ENCODE measurements around the gene MAGI1.
"Not testable (repeated sequence)": the region's sequence is repeated elsewhere in the genome, so short reads cannot be mapped to it uniquely, and the experiment has no call there.

Gene MAGI1

DNA sequence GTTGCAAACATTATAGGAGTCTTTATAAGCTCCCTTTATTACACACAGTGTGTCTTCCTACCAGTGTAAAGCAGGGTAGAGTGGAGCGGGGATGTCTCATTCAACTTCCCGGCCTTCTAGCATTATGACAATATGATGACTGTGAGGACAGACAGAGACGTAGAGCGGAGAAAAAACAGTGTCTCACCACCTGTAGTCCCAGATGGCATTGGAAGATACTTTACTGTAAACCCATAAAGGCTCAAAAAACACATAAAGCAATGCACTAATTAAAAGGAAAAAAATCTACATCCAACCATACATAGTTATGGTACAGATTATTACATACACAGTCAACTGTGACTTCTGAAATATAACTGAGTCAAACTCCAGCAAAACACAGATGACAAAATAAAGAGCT, 383.7 kb downstream of the MAGI1 start:
- DNase-seq = no peak

DNA sequence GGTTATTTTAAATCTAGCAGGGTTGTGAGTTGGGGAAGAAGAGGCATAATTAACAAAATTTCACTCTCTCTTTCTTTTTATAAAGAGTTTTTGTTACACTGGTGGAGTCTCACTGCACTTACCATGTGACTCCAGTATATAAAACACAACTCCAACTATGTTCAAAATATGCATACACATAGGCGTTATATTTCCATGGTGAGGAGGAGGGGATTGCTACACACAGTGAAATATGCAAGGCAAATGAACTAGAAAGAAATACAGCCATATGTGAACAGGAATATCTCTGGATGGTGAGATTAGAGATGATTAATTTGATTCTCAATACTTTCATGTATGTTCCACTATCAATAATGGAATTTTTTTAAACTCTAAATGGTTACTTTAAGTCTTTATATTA, 385.0 kb downstream of the MAGI1 start:
- DNase-seq = no peak

DNA sequence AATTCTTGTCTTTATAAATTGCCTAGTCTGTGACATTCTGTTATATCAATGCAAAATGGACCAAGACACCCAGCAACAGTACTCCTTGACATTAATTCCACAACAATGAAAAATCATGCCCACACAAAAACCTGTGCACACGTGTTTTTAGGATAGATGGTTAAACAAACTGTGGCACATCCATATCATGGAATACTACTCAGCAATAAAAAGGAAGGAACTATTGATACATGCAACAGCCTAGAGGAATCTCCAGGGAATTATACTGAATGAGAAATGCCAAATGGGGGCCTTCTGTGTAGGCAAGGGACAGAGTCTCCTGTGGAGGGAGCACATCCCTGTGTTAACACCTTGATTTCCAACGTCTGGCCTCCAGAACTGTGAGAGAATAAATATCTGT, 388.5 kb downstream of the MAGI1 start:
- DNase-seq = no peak

DNA sequence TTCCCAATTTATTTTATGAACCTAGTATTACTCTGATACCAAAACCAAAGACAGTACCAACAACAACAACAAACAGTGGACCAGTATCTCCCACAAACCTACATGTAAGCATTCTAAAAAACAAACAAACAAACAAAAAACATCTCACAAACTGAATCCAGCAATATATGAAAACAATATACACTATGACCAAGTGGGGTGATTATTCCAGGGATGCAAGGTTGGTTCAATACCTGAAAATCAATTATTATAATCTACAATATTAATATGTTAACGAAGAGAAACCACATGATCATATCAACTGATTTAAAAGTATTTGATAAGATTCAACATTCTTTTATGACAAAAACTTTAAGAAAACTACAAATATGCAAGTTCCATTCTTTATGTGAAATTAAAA, 391.3 kb downstream of the MAGI1 start:
- DNase-seq = no peak

DNA sequence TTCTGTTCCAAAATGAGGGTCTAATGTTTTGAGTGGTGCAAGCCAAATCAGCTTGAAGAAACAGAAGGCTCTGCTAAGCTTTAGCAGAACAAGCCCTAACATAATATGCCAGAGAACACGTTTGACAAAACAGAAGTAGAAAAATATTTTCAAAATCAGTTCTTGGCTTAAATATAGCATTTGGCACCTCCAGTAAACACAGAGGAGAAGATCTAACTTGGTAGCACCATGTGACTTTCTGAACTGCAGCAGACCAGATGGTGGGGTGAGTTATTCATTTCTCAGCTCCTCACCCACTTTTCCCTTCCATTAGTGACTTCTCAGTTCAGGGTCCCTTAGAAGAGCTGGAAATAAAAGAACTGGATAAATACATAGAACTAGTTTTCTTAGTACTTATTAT, 395.8 kb downstream of the MAGI1 start:
- no peak for DNase-seq

DNA sequence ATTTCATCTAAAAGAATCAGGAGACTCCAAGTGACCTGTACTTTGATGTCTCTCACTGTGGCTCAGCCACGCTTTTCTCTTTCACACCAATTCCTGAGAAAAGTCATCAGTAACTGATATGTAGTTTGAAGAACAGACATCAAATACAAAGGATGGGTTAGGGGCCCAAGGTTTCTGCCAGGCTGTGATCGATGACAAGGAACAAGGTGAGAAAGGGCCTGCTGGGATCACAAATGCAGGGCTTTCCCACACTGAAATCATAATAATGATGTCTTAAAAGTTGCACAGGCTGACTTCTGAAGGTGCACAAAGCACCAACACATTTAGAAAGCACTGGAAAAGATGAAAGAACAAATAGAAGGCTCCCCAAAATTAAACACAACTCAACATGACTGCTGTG, 396.9 kb downstream of the MAGI1 start:
- no peak for DNase-seq

DNA sequence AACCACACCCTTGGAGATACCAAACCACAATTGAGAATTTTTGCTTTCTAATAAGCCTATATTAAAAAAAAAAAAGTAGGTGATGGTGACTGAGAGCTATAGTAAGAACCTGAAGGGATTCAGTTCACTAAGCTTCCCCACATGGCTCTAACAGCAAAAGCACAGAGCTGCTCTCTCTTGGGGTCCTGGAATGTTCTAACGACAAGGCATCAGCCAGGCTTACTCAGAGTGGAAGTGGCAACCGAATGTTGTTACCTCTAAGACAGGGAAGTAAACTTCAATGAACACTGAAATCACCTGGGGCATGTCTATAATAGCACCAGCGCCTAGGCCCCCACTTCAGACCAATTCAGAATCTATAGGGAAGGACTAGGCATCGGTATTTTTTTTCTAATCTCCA, 397.7 kb downstream of the MAGI1 start:
- no peak for DNase-seq

DNA sequence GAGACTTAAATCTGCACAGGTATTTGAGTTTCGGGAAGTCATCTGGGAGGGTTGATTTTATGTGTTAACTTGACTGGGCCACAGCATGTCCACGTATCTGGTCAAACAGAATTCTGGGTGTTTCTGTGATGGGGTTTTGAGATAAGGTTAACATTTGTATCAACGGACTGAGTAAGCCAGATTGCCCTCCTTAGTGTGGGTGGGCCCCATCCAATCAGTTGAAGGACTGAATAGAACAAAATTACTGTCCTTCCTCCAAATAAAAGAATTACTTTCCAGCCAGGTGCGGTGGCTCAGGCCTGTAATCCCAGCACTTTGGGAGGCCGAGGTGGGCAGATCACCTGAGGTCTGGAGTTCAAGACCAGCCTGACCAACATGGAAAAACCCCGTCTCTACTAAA, 399.3 kb downstream of the MAGI1 start:
- no peak for DNase-seq

DNA sequence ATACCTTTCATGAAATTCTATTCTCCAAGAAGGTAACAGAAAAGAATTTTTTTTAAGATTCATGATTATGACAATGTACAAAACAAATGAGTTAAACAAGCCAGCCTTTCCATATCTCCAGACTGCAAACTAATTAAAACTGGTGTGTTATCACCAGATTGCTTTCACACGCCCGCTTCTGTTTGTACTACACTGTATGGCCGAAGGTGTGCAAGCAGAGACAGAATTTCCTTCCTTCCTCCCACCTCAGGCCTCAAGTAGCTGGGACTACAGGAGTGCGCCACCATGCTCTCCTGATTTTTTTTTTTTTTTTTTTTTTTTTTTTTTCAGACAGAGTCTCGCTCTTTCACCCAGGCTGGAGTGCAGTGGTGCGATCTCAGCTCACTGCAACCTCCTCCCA, 400.4 kb downstream of the MAGI1 start:
- DNase-seq = no peak

DNA sequence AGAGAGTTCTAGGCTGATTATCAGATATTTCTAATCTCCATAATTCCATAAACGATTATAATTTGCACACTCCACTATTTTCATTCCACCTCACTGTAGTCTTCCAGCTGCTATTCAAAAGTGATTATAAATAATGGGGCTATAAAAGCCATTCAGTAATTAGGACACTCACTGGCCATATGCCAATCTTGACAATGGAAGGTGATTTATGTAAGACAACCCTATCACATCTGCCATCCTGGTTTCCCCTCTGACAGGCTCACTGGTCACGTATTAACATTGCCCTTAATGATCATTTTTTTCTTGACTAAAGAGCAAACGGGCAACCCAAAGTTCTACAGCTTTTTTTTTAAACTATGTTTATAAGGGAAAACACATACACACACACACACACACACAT, 402.4 kb downstream of the MAGI1 start:
- no peak for DNase-seq

DNA sequence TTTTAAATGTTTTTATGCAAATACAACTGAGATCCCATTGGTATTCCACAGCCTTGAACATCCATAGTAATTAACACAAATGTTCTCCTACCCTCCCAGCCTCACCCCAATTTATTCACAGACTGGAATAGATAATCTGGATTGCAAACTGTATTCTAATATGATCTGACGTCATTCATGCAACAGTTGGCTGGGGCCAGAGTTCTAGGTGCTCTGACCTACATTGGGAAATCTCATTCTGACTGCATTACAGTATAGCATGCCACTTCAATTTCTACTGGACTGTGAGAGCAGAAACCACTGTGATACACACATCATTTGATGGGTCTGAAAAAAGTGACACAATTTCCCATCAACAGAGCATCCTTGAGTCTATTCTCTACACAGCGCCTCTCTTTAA, 403.1 kb downstream of the MAGI1 start:
- DNase-seq = no peak

DNA sequence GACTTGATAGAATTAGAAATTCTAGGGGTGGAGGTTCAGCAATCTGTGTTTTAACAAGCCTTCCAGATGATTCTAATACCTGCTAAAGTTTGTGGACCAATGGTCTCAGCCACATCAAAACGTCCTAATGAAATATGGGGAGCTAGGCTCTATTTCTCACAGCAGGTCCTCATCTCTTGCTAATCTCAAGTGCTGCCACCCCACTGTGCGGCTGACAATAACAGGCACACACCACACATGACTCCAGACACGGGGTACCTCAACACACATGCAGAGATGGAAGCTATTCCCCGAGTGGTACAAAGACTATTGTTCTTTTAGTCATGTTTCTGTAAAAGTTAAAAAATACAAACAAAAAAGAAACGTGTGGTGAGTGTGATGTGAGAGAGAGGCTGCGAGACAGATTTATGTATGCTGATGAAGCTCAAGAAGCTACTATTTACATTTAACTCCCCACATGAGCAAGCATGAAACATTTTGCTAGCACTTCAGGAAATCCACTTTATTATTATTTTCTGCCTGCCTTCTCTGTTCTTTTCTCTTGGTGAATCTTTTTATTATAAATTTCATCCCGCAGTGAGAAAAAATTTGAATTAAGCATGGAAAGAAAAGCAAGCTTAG, 405.6 kb downstream of the MAGI1 start:
- no peak for DNase-seq

DNA sequence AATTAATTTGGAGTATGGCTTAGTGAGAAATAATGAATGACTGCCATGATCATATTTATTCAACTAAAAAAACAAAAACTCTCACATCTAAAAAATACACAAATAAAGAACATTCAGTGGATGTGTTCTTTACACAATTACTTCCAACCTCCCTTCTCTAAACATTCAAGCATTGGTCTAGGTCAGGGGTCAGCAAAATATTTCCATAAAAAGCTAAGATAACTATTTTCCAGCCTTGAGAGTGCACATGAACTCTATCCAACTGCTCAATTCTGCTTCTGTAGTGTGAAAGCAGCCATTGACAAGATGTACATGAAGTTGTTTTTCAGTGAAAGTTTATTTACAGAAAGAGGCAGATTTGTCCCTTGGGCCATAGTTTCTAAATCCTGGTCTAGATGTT, 406.3 kb downstream of the MAGI1 start:
- DNase-seq = no peak

DNA sequence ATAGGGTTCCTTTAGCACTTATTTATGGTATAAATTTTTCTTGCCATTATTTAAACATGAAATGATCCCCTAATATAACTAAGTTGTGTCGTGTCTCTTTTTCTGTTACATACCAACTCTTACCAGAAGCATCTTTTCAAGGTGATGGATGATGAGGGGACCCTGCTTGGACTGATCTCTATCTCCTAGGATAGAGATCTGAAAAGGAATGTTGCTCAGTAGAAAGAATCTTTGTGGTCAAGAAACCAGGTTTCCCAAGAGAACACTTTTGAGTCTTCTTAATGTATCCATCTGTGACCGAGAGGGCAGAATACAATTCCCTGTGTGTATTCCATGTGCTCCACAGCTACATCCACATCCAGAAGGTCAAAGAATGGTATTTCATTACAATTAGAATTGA, 409.7 kb downstream of the MAGI1 start:
- DNase-seq = no peak

DNA sequence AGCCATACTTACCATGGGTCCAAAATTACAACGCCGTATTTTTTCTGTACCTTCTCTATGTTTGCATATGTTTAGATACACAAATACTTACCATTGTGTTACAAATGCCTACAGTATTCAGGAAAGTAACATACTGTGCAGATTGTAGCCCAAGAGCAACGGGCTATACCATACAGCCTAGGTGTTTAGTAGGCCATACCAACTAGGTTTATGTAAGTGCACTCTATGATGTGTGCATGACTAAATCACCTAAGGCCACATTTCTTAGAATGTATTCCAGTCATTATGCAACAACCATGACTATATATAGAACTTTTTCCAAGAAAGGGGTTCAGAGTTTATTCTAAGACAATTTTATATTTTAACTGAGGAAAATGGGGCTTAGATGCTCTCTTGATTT, 411.7 kb downstream of the MAGI1 start:
- DNase-seq = no peak

DNA sequence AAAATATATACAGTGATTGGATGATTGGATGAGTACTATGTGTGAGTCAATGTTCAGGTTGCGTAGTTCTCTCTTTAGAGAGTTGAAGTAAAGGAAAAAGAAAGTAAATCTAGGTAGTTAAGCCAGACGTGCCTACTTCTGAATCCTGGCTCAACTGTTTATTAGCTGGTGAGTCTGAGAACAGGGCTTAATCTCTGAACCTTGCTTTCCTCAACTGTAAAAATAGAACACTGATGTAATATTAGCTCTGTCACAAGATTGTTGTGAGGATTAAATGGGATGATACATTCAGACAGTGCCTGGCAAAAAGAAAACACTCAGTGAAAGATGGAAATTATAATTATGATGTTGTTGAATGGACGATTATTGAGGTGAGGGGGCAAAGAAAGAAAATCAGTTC, 413.4 kb downstream of the MAGI1 start:
- no peak for DNase-seq

DNA sequence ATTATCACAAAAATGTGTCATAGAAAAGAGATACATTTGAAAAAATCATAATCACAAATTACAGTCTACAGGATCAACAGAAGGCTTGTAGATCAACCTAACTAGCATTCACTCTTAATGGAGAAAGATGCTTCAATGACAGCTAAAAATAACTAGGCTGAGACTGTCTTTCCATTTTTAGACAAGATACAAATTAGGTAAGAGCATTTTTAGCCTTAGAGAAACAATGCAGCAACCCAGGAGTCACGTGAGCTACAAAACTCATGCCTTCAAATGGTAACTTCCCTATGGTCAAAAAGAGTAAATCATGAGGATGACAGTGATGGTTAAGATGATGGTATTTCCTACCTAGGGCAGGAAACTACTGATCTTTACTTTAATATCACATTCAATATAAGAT, 415.4 kb downstream of the MAGI1 start:
- DNase-seq = no peak

DNA sequence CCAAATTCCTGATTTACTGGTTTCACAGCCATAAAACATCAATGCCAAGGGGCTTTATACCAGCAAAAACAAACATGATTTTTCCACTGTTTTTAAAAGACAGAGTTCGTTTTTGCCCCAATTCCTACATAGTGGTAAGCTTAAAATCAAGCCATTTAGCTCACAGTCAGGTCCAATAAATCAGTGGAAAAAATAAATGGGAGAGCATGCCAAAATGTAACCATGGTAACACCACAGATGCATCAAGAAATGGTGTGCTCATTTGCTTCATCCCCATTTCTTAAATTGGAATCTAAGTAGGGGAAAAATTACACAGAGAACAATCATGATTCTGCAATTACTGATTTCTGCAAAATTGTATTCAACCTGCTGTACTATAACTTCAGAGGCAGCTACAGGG, 418.8 kb downstream of the MAGI1 start:
- DNase-seq = no peak

DNA sequence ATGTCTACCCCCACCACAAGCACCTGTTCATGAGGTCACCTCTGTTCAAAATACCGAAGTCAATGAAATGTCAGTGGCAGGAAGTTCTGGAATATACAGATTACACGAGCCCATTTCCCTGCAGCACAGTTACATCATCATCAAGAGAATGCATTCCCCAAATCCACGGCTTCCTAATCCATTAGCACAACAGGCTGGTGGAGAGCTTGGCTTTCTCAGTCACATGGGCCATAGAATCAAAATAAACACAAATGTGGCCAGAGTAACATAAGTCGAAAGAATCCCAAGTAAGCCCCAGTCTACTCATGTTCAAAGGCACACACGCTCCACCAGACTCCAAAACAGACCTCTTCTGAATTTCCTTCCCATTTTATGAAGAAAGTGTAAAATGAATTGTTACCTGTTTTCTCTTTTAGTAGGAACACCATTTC, 419.3 kb downstream of the MAGI1 start:
- no peak for DNase-seq

DNA sequence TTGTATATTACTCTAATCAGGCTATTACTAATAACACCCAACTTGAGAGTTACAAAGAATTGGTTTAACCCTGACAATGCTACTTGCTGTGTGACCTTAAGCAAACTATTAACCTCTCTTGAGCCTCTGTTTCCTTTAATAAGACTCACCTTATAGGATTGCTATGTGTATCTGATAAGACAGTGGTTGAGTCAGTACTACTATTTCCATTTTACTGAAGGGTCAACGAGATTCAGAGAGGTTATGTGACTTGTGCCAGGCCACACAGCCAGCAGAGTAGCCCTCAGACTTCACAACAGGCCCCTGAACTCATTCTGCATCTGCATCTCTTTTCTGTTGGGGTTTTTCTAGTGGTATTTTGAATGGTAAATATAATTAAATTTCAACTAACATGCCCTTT, 420.1 kb downstream of the MAGI1 start:
- no peak for DNase-seq

DNA sequence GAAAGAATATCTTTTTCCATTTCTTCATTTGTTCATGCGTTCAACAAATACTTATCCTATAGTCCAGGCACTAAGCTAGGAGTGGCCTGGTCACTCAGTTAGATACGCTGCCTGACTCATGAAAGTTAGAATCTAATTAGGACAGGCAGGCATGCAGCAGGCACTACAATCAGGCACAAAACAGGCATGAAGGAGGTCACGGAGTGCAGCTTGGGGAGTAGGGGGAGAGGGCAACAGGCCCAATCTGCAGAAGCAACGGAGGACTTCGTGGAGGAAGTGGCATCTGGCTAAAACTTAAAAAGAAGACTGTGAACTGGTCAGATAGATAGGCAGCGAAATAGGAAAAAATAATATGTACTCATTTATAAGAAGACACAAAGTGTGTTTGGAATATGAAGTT, 420.9 kb downstream of the MAGI1 start:
- no peak for DNase-seq

DNA sequence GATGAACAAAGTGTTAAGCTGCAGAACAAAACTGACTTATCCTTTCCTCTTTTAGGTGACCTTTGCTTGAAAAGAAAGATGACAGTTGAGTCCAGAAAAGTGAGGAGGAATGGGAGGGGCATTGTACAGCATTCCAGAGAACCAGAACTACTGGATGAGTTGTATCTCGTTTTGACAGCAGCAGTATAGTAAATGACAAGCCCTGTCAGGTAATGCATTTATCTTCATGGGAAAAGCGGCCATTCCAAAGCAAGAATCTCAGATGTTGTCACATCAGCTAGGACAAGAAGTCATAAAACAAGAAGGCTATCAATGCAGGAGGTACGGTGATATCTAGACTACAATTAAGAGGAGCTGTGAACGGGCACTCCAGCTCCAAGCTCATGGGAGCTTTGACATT, 421.5 kb downstream of the MAGI1 start:
- no peak for DNase-seq

DNA sequence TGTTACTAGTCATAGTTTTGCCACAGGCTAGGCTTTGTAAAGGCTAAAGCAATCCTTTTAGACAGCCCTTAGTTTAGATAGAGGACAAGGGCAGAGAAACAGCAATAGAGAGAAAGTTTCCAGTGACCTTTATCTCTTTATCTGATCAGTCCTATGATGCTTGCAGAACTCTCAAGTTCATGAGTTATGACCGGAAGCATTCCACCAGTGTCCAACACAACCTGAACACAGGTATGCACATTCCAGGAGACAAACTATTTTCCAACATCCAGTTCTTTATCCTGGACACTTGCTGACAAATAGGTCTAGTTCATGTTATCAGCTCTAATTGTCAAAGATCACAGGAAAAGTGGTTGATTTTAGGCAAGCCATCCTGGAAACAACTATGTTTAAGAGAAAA, 422.2 kb downstream of the MAGI1 start:
- no peak for DNase-seq

DNA sequence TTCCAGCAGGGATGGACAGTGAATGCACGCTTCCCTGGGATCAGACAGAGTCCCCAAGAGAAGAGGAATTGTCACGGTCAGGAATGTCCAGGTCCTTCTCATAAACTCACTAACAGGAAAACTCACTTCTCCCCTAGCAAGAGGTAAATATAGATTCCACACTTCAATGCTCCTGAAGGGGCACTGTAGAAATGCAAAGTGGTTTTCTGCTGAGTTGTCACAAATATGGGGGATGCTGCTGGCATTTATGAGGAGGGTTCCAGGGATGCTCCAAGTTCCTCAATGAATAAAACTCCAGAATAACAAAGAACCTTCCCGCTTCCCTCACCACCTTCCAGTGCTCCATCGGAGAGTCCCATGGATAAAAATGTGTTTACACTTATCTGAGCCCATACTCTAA, 423.4 kb downstream of the MAGI1 start:
- no peak for DNase-seq

DNA sequence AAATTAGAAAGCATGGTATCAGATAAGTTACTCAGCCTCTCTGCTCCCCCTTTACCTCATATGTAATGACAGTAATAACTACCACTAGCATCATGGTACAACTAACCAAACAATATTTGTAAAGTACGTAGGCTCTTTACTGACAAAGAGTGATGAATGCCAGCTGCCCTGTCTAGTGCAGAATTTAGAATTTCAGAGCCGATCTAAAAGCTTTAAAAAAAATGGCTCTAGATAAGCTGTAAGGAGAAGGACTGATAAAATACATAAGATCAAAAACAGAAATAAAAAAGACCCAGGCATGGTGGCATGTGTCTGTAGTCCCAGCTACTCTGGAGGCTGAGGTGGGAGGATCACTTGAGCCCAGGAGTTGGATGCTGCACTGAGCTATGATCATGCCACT, 424.1 kb downstream of the MAGI1 start:
- DNase-seq = no peak

DNA sequence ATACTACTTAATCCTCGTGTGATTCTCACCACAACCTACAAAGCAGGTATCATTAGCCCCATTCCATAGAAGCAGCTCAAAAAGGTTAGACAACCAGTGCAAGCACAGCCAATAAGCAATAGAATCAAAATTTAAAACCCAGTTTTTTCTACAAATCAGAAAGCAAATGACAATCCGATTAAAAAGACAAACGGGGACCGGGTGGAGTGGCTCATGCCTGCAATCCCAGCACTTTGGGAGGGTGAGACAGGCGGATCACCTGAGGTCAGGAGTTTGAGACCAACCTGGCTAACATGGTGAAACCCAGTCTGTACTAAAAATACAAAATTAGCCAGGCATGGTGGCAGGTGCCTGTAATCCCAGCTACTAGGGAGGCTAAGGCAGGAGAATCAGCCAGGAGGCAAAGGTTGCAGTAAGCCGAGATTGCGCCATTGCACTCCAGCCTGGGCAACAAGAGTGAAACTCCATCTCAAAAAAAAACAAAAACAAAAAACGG, 430.7 kb downstream of the MAGI1 start:
- not testable (repeated sequence) for DNase-seq
